Thoracic aorta endothelial cell (primary cell): ENCODE measurements around the gene VKORC1. TPM values are rescaled to one million over a fixed set of nuclear protein-coding genes. Genes with fewer than 3 reads are reported as not detected.

Experiments
- total RNA-seq: library from RNA; depleted of rRNA; stranded (reverse); fragments of >200 nt; gene quantifications from 2 replicates; pipeline ENCODE4 v1.2.3, GENCODE V29; 2012

Gene VKORC1
- total RNA-seq, result 65.3 and 77.1 TPM in 2 replicates

DNA sequence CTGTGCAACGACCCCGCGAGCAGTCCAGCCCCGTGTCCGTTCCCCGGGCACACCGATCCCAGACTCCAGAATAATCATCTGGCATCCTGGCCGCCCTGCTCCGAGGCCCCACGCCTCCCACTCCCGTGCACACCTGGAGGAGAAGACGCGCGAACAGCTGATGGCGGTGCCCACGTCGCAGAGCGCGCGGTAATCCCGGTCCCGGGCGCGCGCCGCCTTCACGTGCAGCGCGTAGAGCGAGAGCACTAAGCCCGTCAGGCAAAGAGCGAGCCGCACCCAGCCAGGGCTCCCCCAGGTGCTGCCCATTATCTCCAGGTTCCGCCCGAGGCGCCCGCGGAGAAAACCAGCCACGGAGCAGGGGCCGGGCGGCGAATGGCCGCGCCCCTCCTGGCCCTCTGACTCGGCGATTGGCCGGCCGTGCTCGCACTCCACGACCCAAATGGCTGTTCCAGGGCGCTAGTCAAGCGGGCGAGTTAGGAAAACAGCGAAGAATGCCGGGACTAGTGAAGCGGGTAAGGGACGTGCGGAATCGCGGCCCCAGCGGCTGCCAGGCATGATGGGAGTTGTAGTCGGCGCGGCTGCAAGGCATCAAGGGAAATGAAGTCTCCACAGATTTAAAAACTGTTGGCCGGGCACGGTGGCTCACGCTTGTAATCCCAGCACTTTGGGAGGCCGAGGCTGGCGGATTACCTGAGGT, at the start of gene VKORC1:
VKORC1 (minus strand) TSS at position 374 of the 697 bp plus-strand sequence; CDS start at position 306, 68 bp downstream.

GRCh38 chr16:31135535-31136286, 41.1 kb upstream of the VKORC1 start, which contains the start of gene PRSS8:
Gene PRSS8 (minus strand): TSS chr16:31135727. CDS start chr16:31135498, 229 bp downstream.

GRCh38 chr16:31117384-31118222, 23.0 kb upstream of the VKORC1 start, which contains the start of gene KAT8:
Gene KAT8 (plus strand): TSS chr16:31117664. CDS start chr16:31117682, 18 bp downstream.

DNA sequence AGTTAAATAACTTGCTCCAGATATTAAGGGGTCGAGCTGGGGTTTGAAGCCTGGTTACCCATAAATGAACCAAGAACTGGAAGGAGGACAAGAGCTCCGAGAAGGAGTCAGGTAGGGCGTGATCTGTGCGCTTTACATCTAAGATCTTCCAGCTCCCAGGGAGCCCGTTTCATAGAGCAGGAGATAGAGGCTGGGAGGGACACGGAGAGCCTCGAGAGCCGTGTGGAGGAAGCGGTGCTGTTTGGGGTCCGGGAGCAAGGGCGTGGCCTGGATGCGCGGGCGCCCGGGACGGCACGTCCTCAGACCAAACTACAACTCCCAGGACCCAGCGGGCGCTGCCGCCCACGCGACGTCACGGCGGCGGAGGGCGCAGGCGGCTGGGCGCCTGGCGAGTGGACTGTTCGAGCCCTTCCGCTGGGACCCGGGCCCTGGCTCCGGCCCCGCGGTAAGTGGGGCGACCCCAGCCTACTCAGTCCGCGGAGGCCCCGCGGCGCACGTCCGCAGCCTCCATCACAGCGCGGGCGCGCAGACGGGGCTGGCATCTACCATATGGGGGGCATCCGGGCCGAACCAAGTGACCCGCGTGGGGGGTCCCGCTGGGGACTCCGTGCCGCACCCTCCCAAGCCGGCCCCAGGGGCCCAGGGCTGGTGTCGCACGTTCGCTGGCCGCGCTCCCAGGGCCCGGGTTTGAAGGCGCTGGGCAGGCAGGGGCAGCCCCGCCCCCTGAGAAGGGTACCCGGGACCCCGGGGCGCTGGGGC, 13.6 kb upstream of the VKORC1 start, which contains the start of gene BCKDK:
BCKDK (plus strand) TSS at position 352 of the 759 bp plus-strand sequence. CDS start 838 bp downstream, outside the sequence.

GRCh38 chr16:31088459-31089183, 6.0 kb downstream of the VKORC1 start, which contains the start of gene PRSS53:
Gene PRSS53 (minus strand): TSS chr16:31088943. CDS start chr16:31088809, 134 bp downstream.

DNA sequence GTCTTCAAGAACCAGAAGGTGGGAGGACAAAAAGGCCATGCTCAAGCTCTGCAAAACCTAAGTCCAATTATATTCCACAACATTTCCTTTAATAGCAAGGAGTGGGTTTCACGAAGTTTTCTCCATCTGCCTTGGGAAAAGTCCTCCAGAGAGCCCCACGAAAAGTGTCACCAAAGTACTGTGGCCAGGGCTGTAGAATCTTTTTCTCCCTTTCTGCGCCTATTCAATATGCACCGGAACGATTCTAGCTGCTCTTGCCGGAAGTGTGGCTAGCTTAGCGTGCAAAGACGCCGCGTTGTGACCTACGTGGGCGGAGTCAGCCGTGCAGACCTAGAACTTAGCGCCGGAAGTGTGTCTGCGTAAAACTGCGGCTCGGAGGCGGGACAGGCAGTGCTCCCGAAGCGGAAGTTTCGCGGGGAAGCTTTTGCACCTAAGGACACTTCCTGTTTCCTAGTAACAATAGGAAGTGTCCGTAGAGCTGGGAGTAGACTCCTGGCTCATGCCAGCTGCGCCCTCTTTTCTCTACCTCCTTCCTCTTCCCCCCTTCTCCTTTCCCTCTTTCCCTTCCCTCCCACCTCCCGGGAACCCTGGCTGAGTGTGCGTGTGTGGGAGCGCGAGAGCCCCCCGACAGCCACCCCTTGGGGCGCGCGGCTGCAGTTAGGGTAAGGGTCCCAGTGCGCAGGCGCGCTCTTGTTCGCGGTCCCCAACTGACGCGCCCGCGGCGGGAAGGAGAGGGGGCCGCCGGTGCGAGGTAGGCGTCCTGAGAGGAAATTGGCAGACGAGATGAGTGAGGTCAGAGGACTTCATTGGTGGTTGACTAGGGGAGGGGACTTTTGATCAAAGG, 20.4 kb downstream of the VKORC1 start, which contains the start of the genes ZNF646 and ZNF668:
ZNF646 (plus strand) TSS at position 453 of the 844 bp plus-strand sequence. CDS start 1,903 bp downstream, outside the sequence.
ZNF668 (minus strand) TSS at position 271 of the 844 bp plus-strand sequence. CDS start 9,781 bp downstream, outside the sequence.

Other genes with a start within 250 kb of the VKORC1 start
- gene BCL7C, start 200.7 kb downstream of the VKORC1 start, total RNA-seq, result 21.2 and 25.9 TPM in 2 replicates
- gene CTF1, start 198.2 kb downstream of the VKORC1 start, total RNA-seq, result 0.13 and 0.14 TPM in 2 replicates
- gene FBXL19, start 171.2 kb downstream of the VKORC1 start, total RNA-seq, result 20.6 and 33.5 TPM in 2 replicates
- gene ORAI3, start 145.7 kb downstream of the VKORC1 start, total RNA-seq, result 13.0 and 16.7 TPM in 2 replicates
- gene SETD1A, start 137.0 kb downstream of the VKORC1 start, total RNA-seq, result 7.0 and 7.8 TPM in 2 replicates
- gene HSD3B7, start 109.6 kb downstream of the VKORC1 start, total RNA-seq, result 3.7 and 4.7 TPM in 2 replicates
- 0.27 and 0.36 TPM in 2 replicates for gene STX1B, start 84.2 kb downstream of the VKORC1 start, total RNA-seq
- 22.2 and 26.3 TPM in 2 replicates for gene STX4, start 61.2 kb downstream of the VKORC1 start, total RNA-seq
- gene ZNF668, start 20.6 kb downstream of the VKORC1 start, total RNA-seq, result 6.6 and 8.9 TPM in 2 replicates
- 12.2 and 15.3 TPM in 2 replicates for gene ZNF646, start 20.4 kb downstream of the VKORC1 start, total RNA-seq
- gene PRSS53, start 5.9 kb downstream of the VKORC1 start, total RNA-seq, result 1.1 and 1.5 TPM in 2 replicates
- 42.0 and 51.4 TPM in 2 replicates for gene BCKDK, start 13.6 kb upstream of the VKORC1 start, total RNA-seq
- 24.1 and 31.4 TPM in 2 replicates for gene KAT8, start 22.9 kb upstream of the VKORC1 start, total RNA-seq
- not detected in 2 replicates for gene PRSS8, start 40.9 kb upstream of the VKORC1 start, total RNA-seq
- 0.13 and 0.14 TPM in 2 replicates for gene PRSS36, start 55.3 kb upstream of the VKORC1 start, total RNA-seq
- gene FUS, start 85.3 kb upstream of the VKORC1 start, total RNA-seq, result 87.8 and 92.3 TPM in 2 replicates
- 28.4 and 51.2 TPM in 2 replicates for gene PYCARD, start 108.0 kb upstream of the VKORC1 start, total RNA-seq
- not detected in 2 replicates for gene TRIM72, start 119.3 kb upstream of the VKORC1 start, total RNA-seq
- gene PYDC1, start 122.3 kb upstream of the VKORC1 start, total RNA-seq, result not detected in 2 replicates
- not detected in 2 replicates for gene ITGAM, start 165.2 kb upstream of the VKORC1 start, total RNA-seq